Lower leg skin (tissue), 4 donors: ENCODE measurements around the gene CCDC85C. TPM values are rescaled to one million over a fixed set of nuclear protein-coding genes. Genes with fewer than 3 reads are reported as not detected.

Experiments used
- DNase-seq, 2 donors: peaks; one replicate each; pipeline ENCODE4 v3.0.0-alpha.2; 2019; ENCODE audit warnings: low spot score in 2 of 2
- H3K4me3 ChIP-seq: fragments of 200-600 bp; sonication (generic); 2 replicates; pipeline ENCODE4 v1.5.1; 2017; ENCODE audit warnings: mild to moderate bottlenecking, low read depth; ENCODE audit not compliant: poor library complexity, severe bottlenecking
- CTCF ChIP-seq, 3 donors: fragments of 450-650 bp; IDR thresholded peaks; one replicate each; pipeline ENCODE4 v1.5.1; 2016; ENCODE audit warnings: antibody characterized with exemption in 3 of 3, mild to moderate bottlenecking in 3 of 3, moderate library complexity in 2 of 3
- POLR2A ChIP-seq, 2 donors: fragments of 450-650 bp; IDR thresholded peaks; one replicate each; pipeline ENCODE4 v1.6.1; 2016 to 2017; ENCODE audit warnings: antibody characterized with exemption in 2 of 2, mild to moderate bottlenecking in 1 of 2, moderate library complexity in 1 of 2
- WGBS, 2 donors: methylation state at CpG; one replicate each; pipeline ENCODE4 v1.1.5; 2018; 5-methylcytosine and 5-hydroxymethylcytosine counted together
- intact Hi-C: fragments of 100-400 bp; cut with DNase I; formaldehyde crosslinking; loops from one replicate; pipeline ENCODE4 v1.15.0; 2023; ENCODE audit warnings: low total_unique reads
- total RNA-seq, 4 donors: library from RNA; depleted of rRNA; stranded (reverse); fragments of >200 nt; gene quantifications; one replicate each; pipeline ENCODE4 v1.1.0, GENCODE V29; 2016

The CCDC85C gene
- total RNA-seq, 4 donors from 2014 or later: 17.2 to 47.7 (median 33.3) TPM

- DNase-seq: peak in 1 of 2 donors; percentile 48
- H3K4me3 ChIP-seq: no peak overlapping the region
- TF ChIP-seq CTCF (IDR thresholded peaks at IDR 0.05) (no peak), POLR2A (IDR thresholded peaks at IDR 0.05) (no peak)
- WGBS, 2 donors: 78 to 79% methylated on average over 21 of the region's 22 CpGs
- intact Hi-C loops: no loop called here
Observed at GRCh38 chr14:99568567-99569560, 35.1 kb downstream of the CCDC85C start.

- TF ChIP-seq POLR2A (IDR thresholded peaks at IDR 0.05) (no peak), CTCF (IDR thresholded peaks at IDR 0.05) (no peak)
- WGBS, 2 donors: 87 to 88% methylated on average over 15 to 20 of the region's 20 CpGs
- DNase-seq: no peak
- intact Hi-C loops: no loop called here
- H3K4me3 ChIP-seq: no peak overlapping the region
Observed at GRCh38 chr14:99566390-99567354, 37.3 kb downstream of the CCDC85C start.

GRCh38 chr14:99566009-99566389, 38.0 kb downstream of the CCDC85C start:
- peak in 1 of 2 donors; percentile 49 for DNase-seq
- TF ChIP-seq POLR2A (IDR thresholded peaks at IDR 0.05): no peak
- TF ChIP-seq CTCF (IDR thresholded peaks at IDR 0.05): no peak
- H3K4me3 ChIP-seq: no peak overlapping the region
- WGBS, 2 donors: 37 to 51% methylated on average over 7 of the region's 7 CpGs
- intact Hi-C loops: no loop called here

GRCh38 chr14:99565383-99565782, 38.6 kb downstream of the CCDC85C start:
- H3K4me3 ChIP-seq: no peak overlapping the region
- intact Hi-C loops: no loop called here
- no peak for DNase-seq
- 63 to 68% methylated on average over 4 of the region's 4 CpGs for WGBS, 2 donors
- TF ChIP-seq CTCF (IDR thresholded peaks at IDR 0.05): no peak
- TF ChIP-seq POLR2A (IDR thresholded peaks at IDR 0.05): no peak

- H3K4me3 ChIP-seq: no peak overlapping the region
Observed at GRCh38 chr14:99564926-99565259, 39.1 kb downstream of the CCDC85C start.

More at GRCh38 chr14:99564926-99565259, 39.1 kb downstream of the CCDC85C start:
- no peak for DNase-seq
- TF ChIP-seq CTCF (IDR thresholded peaks at IDR 0.05): no peak
- TF ChIP-seq POLR2A (IDR thresholded peaks at IDR 0.05): no peak
- intact Hi-C loops: no loop called here
- WGBS, 2 donors: 73 to 74% methylated on average over 14 of the region's 14 CpGs
